ENCODE data around the gene KRT27. TPM values are rescaled to one million over a fixed set of nuclear protein-coding genes. Genes with fewer than 3 reads are reported as not detected.

KRT27 gene
- total and polyA plus RNA-seq, 10 of the 15 experiments (the other 5 are each of a cell fraction or from before 2014, with no cell fraction given) = not detected

GRCh38 chr17:40735016-40735415 lies 47.3 kb downstream of the KRT27 start:
- in situ Hi-C loops (cut with MboI) (no loop called here), intact Hi-C loops (cut with micrococcal nuclease; ENCODE audit: unreplicated experiment) (no loop called here)
- CTCF ChIA-PET = interaction anchor here (1.3 kb wide), 1 partner anchor 13 kb away, joined by 3 read pairs; no protein-coding TSS in a partner anchor
- no peak for DNase-seq (ENCODE audit: low read depth, low spot score)
- BruUV-seq (replicated peaks) = no TSS peak
- Histone ChIP-seq H3K79me2 (ENCODE audit: control insufficient read depth, insufficient read depth, low read length) (no peaks in the 10 kb centered on the region), H3K4me2 (ENCODE audit: control insufficient read depth, insufficient read depth) (no peak overlapping the region), H3K9me3 (replicated peaks; ENCODE audit: control insufficient read depth, insufficient read depth, low read length) (no peaks in the 10 kb centered on the region; the same call in 2 of the 3 replicates), H3K27ac (ENCODE audit: control insufficient read depth, insufficient read depth) (no peak overlapping the region), H3K9ac (ENCODE audit: control insufficient read depth, insufficient read depth, low read length) (no peak overlapping the region), H3K27me3 (replicated peaks in 1 of 2; ENCODE audit: control insufficient read depth in 2 of 2, insufficient read depth in 2 of 2, low read length in 1 of 2) (peaks cover 0 to 3% of the 10 kb centered on the region in 2 experiments; a peak in 1 of 4 replicates), H2AFZ (ENCODE audit: control insufficient read depth, low read depth, low read length) (no peak overlapping the region), H3K36me3 (ENCODE audit: control insufficient read depth in 2 of 2, insufficient read depth in 2 of 2, low read length in 1 of 2) (no peaks in the 10 kb centered on the region), H4K20me1 (ENCODE audit: control insufficient read depth, insufficient read depth) (no peaks in the 10 kb centered on the region), H3K4me3 (no peak overlapping the region), H3K4me1 (ENCODE audit: control insufficient read depth, insufficient read depth, low read length) (no peaks in the 10 kb centered on the region)
- POLR2A ChIA-PET = no interaction called here
- 0% methylated on average over 1 of the region's 1 CpG for WGBS (ENCODE audit: insufficient coverage, insufficient replicate concordance, low lambda C conversion rate, missing lambda C conversion rate)
- RAD21 ChIA-PET (ENCODE audit: unreplicated experiment) = no interaction called here
- ATAC-seq = no peak
- FAIRE-seq = no peak
- SMC1A ChIA-PET (ENCODE audit: uncharacterized antibody, unreplicated experiment) = interaction anchor here (1.5 kb wide), 1 partner anchor 34 kb away, joined by 3 read pairs; no protein-coding TSS in a partner anchor
- TF ChIP-seq SUPT20H (IDR thresholded peaks at IDR 0.05; ENCODE audit: borderline replicate concordance, control insufficient read depth, low read depth, low read length) = no peak
- no peak for TF ChIP-seq PAX5 (IDR thresholded peaks at IDR 0.05; ENCODE audit: borderline replicate concordance, low read depth, low read length)
- TF ChIP-seq PAX8 (IDR thresholded peaks at IDR 0.05) = no peak
- no peak for TF ChIP-seq ZNF592 (IDR thresholded peaks at IDR 0.05)
- no peak for TF ChIP-seq NFXL1 (IDR thresholded peaks at IDR 0.05; ENCODE audit: borderline replicate concordance)
- TF ChIP-seq GATAD2B (conservative IDR thresholded peaks at IDR 0.05; ENCODE audit: low read depth) = no peak
- TF ChIP-seq ZNF622 (IDR thresholded peaks at IDR 0.05) = no peak
- no peak for TF ChIP-seq BACH1 (IDR thresholded peaks at IDR 0.05; ENCODE audit: borderline replicate concordance)

Data from GM12878 (cell line).